ENCODE measurements around the gene BCL2L2. TPM values are rescaled to one million over a fixed set of nuclear protein-coding genes. Genes with fewer than 3 reads are reported as not detected.

BCL2L2 gene
- total RNA-seq, 1 donor from 2014 or later = 23.7 TPM

DNA sequence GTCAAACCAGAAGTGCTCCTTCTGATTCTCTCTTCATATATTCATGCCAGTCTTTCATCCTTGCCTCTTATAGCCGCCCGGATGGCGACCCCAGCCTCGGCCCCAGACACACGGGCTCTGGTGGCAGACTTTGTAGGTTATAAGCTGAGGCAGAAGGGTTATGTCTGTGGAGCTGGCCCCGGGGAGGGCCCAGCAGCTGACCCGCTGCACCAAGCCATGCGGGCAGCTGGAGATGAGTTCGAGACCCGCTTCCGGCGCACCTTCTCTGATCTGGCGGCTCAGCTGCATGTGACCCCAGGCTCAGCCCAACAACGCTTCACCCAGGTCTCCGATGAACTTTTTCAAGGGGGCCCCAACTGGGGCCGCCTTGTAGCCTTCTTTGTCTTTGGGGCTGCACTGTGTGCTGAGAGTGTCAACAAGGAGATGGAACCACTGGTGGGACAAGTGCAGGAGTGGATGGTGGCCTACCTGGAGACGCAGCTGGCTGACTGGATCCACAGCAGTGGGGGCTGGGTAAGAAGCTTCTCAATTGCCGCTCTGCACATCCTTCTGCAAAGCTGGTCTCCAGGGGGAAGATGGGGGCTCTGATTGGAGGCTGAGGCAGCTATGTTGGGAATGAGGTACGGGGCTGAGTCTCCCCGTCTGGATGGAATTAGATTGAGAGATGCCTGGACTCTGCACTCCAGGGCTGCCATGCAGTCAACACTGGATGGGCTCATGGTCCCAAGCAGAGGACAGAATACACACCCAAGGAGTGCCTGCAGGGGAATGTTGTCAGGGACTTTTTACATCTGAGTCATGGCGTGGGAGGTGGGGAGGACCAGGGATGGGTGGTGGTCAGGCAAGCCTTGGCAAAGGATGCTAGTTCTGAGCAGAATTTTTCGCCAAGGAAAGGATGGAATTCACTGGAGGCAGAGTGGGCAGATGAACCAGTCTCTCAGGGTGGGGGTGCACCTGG is 1.3 kb downstream of the BCL2L2 start:
- H3K4me3 Mint-ChIP-seq (ENCODE audit: low read depth) = peak overlapping the region; percentile 94
- no peaks in the 10 kb centered on the region for H3K27me3 Mint-ChIP-seq
- peaks cover 21% of the 10 kb centered on the region for H3K4me1 Mint-ChIP-seq (ENCODE audit: low read depth)
- TF ChIP-seq CTCF (IDR thresholded peaks at IDR 0.05; ENCODE audit: unreplicated experiment) = no peak
- no peaks in the 10 kb centered on the region for H3K9me3 Mint-ChIP-seq (ENCODE audit: low read depth)
- H3K36me3 Mint-ChIP-seq (ENCODE audit: insufficient read depth) = peaks cover 4% of the 10 kb centered on the region
- DNase-seq (ENCODE audit: low spot score, unreplicated experiment) = no peak
- H3K27ac Mint-ChIP-seq = peak overlapping the region; percentile 98

DNA sequence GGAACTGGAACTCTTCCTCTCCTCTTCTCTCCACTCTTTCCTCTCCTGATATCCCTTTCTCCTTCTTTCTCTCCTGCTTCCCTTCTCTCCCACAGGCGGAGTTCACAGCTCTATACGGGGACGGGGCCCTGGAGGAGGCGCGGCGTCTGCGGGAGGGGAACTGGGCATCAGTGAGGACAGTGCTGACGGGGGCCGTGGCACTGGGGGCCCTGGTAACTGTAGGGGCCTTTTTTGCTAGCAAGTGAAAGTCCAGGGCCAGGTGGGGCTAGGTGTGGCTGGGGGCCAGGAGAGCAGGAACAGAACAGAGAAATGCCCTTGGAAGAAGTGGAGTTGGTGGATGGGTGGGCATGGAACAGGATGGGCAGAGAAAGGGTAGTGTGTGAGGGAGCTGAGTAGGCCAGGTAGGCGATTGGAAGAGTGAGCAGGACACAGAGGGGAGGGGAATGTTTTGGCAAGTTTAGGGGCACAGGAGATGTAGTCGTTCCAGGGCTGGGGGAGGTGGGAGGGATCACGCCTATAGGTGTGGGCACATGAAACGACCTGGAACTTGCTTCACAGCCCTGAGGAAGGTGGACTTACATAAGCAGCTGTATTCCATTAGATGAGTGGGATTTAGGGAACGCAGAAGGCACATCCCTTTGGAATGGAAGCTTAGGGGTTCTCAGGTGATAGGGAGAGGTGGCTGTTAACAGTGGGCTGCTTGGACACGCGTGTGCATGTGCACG is 2.2 kb downstream of the BCL2L2 start:
- H3K27me3 Mint-ChIP-seq = no peaks in the 10 kb centered on the region
- no peak for TF ChIP-seq CTCF (IDR thresholded peaks at IDR 0.05; ENCODE audit: unreplicated experiment)
- peaks cover 4% of the 10 kb centered on the region for H3K36me3 Mint-ChIP-seq (ENCODE audit: insufficient read depth)
- peak overlapping the region; percentile 37 for H3K4me3 Mint-ChIP-seq (ENCODE audit: low read depth)
- no peak overlapping the region for H3K27ac Mint-ChIP-seq
- no peak for DNase-seq (ENCODE audit: low spot score, unreplicated experiment)
- peaks cover 21% of the 10 kb centered on the region for H3K4me1 Mint-ChIP-seq (ENCODE audit: low read depth)
- no peaks in the 10 kb centered on the region for H3K9me3 Mint-ChIP-seq (ENCODE audit: low read depth)

GRCh38 chr14:23310546-23310945 is 3.9 kb downstream of the BCL2L2 start:
- no peak for DNase-seq (ENCODE audit: low spot score, unreplicated experiment)
- H3K4me1 Mint-ChIP-seq (ENCODE audit: low read depth) = peaks cover 21% of the 10 kb centered on the region
- H3K4me3 Mint-ChIP-seq (ENCODE audit: low read depth) = no peak overlapping the region
- peaks cover 6% of the 10 kb centered on the region for H3K36me3 Mint-ChIP-seq (ENCODE audit: insufficient read depth)
- no peaks in the 10 kb centered on the region for H3K9me3 Mint-ChIP-seq (ENCODE audit: low read depth)
- H3K27me3 Mint-ChIP-seq = no peaks in the 10 kb centered on the region
- no peak overlapping the region for H3K27ac Mint-ChIP-seq
- TF ChIP-seq CTCF (IDR thresholded peaks at IDR 0.05; ENCODE audit: unreplicated experiment) = no peak

DNA sequence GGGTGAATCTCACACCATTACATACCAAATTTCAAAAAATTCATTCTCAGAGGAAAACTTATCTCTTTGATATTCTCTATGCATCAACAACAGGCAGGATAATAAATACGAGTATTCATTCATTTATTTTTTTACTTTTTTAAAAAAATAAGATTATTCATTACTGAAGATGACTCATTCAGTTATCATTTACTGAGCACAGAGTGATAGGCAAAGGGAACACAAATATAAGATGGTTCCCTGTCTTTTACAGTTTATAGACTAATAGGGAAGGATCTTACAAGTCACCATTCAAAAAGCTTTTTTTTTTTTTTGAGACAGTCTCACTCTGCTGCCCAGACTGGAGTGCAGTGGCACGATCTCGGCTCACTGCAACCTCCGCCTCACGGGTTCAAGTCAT is 9.7 kb downstream of the BCL2L2 start:
- H3K27me3 Mint-ChIP-seq = no peaks in the 10 kb centered on the region
- H3K9me3 Mint-ChIP-seq (ENCODE audit: low read depth) = no peaks in the 10 kb centered on the region
- peaks cover 5% of the 10 kb centered on the region for H3K4me1 Mint-ChIP-seq (ENCODE audit: low read depth)
- peaks cover 11% of the 10 kb centered on the region for H3K36me3 Mint-ChIP-seq (ENCODE audit: insufficient read depth)
- H3K27ac Mint-ChIP-seq = no peak overlapping the region
- TF ChIP-seq CTCF (IDR thresholded peaks at IDR 0.05; ENCODE audit: unreplicated experiment) = no peak
- H3K4me3 Mint-ChIP-seq (ENCODE audit: low read depth) = no peak overlapping the region
- DNase-seq (ENCODE audit: low spot score, unreplicated experiment) = no peak

DNA sequence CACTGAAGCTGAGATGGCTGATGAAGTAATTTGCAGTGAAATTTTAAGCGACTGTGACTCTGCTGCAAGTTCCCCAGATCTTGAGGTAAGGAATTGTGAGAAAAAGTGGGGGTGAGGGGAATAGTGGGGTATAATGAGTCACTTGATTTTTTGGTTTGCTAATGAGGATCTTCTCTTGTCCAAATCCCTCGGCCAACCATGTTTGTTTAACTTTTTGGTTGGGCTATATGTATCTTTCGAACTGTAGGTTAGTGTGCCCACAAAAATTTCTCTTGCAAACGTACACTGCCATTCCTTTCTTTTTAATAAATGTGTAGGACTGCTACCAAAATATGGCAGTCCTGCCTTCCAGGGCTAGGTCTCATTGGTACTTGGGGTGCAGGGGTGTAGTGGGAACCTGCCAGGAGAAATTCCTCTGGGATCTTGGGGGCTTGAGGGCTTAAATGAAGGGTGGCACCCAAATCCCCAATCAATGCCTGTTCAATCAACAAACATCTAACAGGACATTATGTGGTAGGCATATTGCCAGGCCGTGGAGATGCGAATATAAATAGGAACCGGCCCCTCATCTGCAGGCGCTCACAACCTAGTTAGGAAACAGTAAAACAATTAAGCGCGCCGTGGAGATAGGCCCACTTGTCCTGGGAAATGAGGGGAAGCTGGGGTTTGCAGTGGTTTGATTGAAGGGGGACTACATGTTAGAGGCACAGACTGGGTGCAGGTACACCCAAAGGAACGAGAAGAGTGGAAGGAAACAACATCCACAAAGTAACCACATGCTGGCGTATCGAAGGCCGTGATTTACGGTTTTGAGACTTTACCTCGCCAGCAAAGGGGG is 13.3 kb downstream of the BCL2L2 start:
- Mint-ChIP-seq H3K36me3 (ENCODE audit: insufficient read depth) (peaks cover 22% of the 10 kb centered on the region), H3K9me3 (ENCODE audit: low read depth) (no peaks in the 10 kb centered on the region), H3K27me3 (no peaks in the 10 kb centered on the region), H3K4me1 (ENCODE audit: low read depth) (peaks cover 21% of the 10 kb centered on the region), H3K4me3 (ENCODE audit: low read depth) (peak overlapping the region; percentile 80), H3K27ac (peak overlapping the region; percentile 98)
- DNase-seq (ENCODE audit: low spot score, unreplicated experiment) = no peak
- no peak for TF ChIP-seq CTCF (IDR thresholded peaks at IDR 0.05; ENCODE audit: unreplicated experiment)

Data from progenitor cell of endocrine pancreas (in vitro differentiated cells).